Adrenal gland (tissue), 5 donors: ENCODE results near the gene INIP.

Experiments used
- CTCF ChIP-seq, 6 experiments: fragments of 450-650 bp in 4 of 6; fragments of 200-600 bp in 2 of 6; sonication (generic) in 1 of 6; IDR thresholded peaks; 1 replicate in 5 of 6; 2 replicates in 1 of 6; pipeline versions ENCODE4 v1.5.1 to v1.8.0; 2016 to 2021; ENCODE audit warnings: antibody characterized with exemption in 6 of 6, mild to moderate bottlenecking in 2 of 6, moderate library complexity in 1 of 6
- POLR2A ChIP-seq, 2 donors: fragments of 450-650 bp; IDR thresholded peaks; one replicate each; pipeline ENCODE4 v1.6.1; 2017; ENCODE audit warnings: antibody characterized with exemption in 2 of 2, mild to moderate bottlenecking in 2 of 2, moderate library complexity in 1 of 2
- donor health status: DM: no; HTN: no; CAD: no.

GRCh38 chr9:112677040-112677439 lies 40.9 kb downstream of the INIP start:
- TF ChIP-seq POLR2A (IDR thresholded peaks at IDR 0.05) (no peak), CTCF (IDR thresholded peaks at IDR 0.05) (no peak)
